ENCODE data around the gene RESF1.

The RESF1 gene

GRCh38 chr12:31959161-31959700, at the start of gene RESF1:
Gene RESF1 (plus strand): TSS chr12:31959415. CDS start chr12:31980956, 21,541 bp downstream.
- no peak for TF ChIP-seq CTCF (IDR thresholded peaks at IDR 0.05; ENCODE audit: insufficient read depth, low read depth, low read length, missing control alignments)
- DNase-seq (ENCODE audit: low read depth), result peak; percentile 87
- H3K4me3 ChIP-seq (ENCODE audit: low read length), result peak within 1 kb of the TSS; percentile 71

- no peak for DNase-seq (ENCODE audit: low read depth)
- no peak overlapping the region for H3K4me3 ChIP-seq (ENCODE audit: low read length)
- no peak for TF ChIP-seq CTCF (IDR thresholded peaks at IDR 0.05; ENCODE audit: insufficient read depth, low read depth, low read length, missing control alignments)
Measured at GRCh38 chr12:31914927-31915326, 44.3 kb upstream of the RESF1 start.

GRCh38 chr12:31915446-31915845, 43.8 kb upstream of the RESF1 start:
- no peak for TF ChIP-seq CTCF (IDR thresholded peaks at IDR 0.05; ENCODE audit: insufficient read depth, low read depth, low read length, missing control alignments)
- no peak for DNase-seq (ENCODE audit: low read depth)
- no peak overlapping the region for H3K4me3 ChIP-seq (ENCODE audit: low read length)

- peak; percentile 47 for DNase-seq (ENCODE audit: low read depth)
- H3K4me3 ChIP-seq (ENCODE audit: low read length), result no peak overlapping the region
- TF ChIP-seq CTCF (IDR thresholded peaks at IDR 0.05; ENCODE audit: insufficient read depth, low read depth, low read length, missing control alignments), result no peak
Measured at GRCh38 chr12:31922341-31923062, 36.7 kb upstream of the RESF1 start.

GRCh38 chr12:31923063-31923412, 36.2 kb upstream of the RESF1 start:
- DNase-seq (ENCODE audit: low read depth), result no peak
- no peak for TF ChIP-seq CTCF (IDR thresholded peaks at IDR 0.05; ENCODE audit: insufficient read depth, low read depth, low read length, missing control alignments)
- H3K4me3 ChIP-seq (ENCODE audit: low read length), result no peak overlapping the region

GRCh38 chr12:31928246-31929026, 30.8 kb upstream of the RESF1 start:
- DNase-seq (ENCODE audit: low read depth), result peak; percentile 16
- H3K4me3 ChIP-seq (ENCODE audit: low read length), result no peak overlapping the region
- no peak for TF ChIP-seq CTCF (IDR thresholded peaks at IDR 0.05; ENCODE audit: insufficient read depth, low read depth, low read length, missing control alignments)

All from epithelial cell of esophagus (primary cell).